ENCODE data around the gene CNNM2. TPM values are rescaled to one million over a fixed set of nuclear protein-coding genes. Genes with fewer than 3 reads are reported as not detected.
"Not testable (repeated sequence)": the region's sequence is repeated elsewhere in the genome, so short reads cannot be mapped to it uniquely, and the experiment has no call there.

Gene CNNM2
- total RNA-seq, 2 donors from 2014 or later = 14.7 to 17.9 TPM

GRCh38 chr10:103124420-103125096 is 206.5 kb downstream of the CNNM2 start:
- H3K4me3 Mint-ChIP-seq = no peak overlapping the region
- H3K27ac Mint-ChIP-seq = peak overlapping the region; percentile 48
- peaks cover 9% of the 10 kb centered on the region for H3K9me3 Mint-ChIP-seq
- Histone ChIP-seq H3K27me3 (ENCODE audit: control insufficient read depth, insufficient read depth, low read length, poor library complexity, severe bottlenecking) (no peaks in the 10 kb centered on the region), H3K27ac (ENCODE audit: low read depth, low read length) (no peak overlapping the region), H3K4me3 (ENCODE audit: low read length) (no peak overlapping the region), H3K9me3 (ENCODE audit: control insufficient read depth, low read length) (peaks cover 11% of the 10 kb centered on the region), H3K36me3 (ENCODE audit: control insufficient read depth, insufficient read depth, low read length) (peaks cover 22% of the 10 kb centered on the region), H3K4me1 (ENCODE audit: control insufficient read depth, insufficient read depth, low read length) (peaks cover 21% of the 10 kb centered on the region), H3K9ac (ENCODE audit: extremely low read depth, low read length, poor library complexity, severe bottlenecking) (no peak overlapping the region)
- peaks cover 29% of the 10 kb centered on the region for H3K36me3 Mint-ChIP-seq (ENCODE audit: low read depth)
- no peaks in the 10 kb centered on the region for H3K27me3 Mint-ChIP-seq (ENCODE audit: insufficient read depth)
- peaks cover 33% of the 10 kb centered on the region for H3K4me1 Mint-ChIP-seq
- TF ChIP-seq, protein P1, sequence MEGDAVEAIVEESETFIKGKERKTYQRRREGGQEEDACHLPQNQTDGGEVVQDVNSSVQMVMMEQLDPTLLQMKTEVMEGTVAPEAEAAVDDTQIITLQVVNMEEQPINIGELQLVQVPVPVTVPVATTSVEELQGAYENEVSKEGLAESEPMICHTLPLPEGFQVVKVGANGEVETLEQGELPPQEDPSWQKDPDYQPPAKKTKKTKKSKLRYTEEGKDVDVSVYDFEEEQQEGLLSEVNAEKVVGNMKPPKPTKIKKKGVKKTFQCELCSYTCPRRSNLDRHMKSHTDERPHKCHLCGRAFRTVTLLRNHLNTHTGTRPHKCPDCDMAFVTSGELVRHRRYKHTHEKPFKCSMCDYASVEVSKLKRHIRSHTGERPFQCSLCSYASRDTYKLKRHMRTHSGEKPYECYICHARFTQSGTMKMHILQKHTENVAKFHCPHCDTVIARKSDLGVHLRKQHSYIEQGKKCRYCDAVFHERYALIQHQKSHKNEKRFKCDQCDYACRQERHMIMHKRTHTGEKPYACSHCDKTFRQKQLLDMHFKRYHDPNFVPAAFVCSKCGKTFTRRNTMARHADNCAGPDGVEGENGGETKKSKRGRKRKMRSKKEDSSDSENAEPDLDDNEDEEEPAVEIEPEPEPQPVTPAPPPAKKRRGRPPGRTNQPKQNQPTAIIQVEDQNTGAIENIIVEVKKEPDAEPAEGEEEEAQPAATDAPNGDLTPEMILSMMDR (conservative IDR thresholded peaks at IDR 0.05) = no peak
- WGBS, 2 experiments (ENCODE audit: insufficient coverage in 1 of 2, insufficient read length in 1 of 2) = 91 to 100% methylated on average over 2 to 4 of the region's 4 CpGs
- no peak for DNase-seq

GRCh38 chr10:103125323-103126267 is 207.5 kb downstream of the CNNM2 start:
- WGBS, 2 experiments (ENCODE audit: insufficient coverage in 1 of 2, insufficient read length in 1 of 2) = 80 to 89% methylated on average over 5 to 9 of the region's 9 CpGs
- Mint-ChIP-seq H3K9me3 (peaks cover 14% of the 10 kb centered on the region), H3K27me3 (ENCODE audit: insufficient read depth) (no peaks in the 10 kb centered on the region), H3K4me1 (peaks cover 34% of the 10 kb centered on the region), H3K36me3 (ENCODE audit: low read depth) (peaks cover 33% of the 10 kb centered on the region), H3K4me3 (peak overlapping the region; percentile 20), H3K27ac (peak overlapping the region; percentile 80)
- Histone ChIP-seq H3K36me3 (ENCODE audit: control insufficient read depth, insufficient read depth, low read length) (peaks cover 22% of the 10 kb centered on the region), H3K27ac (ENCODE audit: low read depth, low read length) (no peak overlapping the region), H3K4me3 (ENCODE audit: low read length) (peak overlapping the region; percentile 16), H3K9me3 (ENCODE audit: control insufficient read depth, low read length) (peaks cover 11% of the 10 kb centered on the region), H3K27me3 (ENCODE audit: control insufficient read depth, insufficient read depth, low read length, poor library complexity, severe bottlenecking) (no peaks in the 10 kb centered on the region), H3K9ac (ENCODE audit: extremely low read depth, low read length, poor library complexity, severe bottlenecking) (no peak overlapping the region), H3K4me1 (ENCODE audit: control insufficient read depth, insufficient read depth, low read length) (peaks cover 21% of the 10 kb centered on the region)
- TF ChIP-seq, protein P1 (conservative IDR thresholded peaks at IDR 0.05) = no peak
- no peak for DNase-seq

- no peaks in the 10 kb centered on the region for H3K27me3 Mint-ChIP-seq (ENCODE audit: insufficient read depth)
- H3K4me1 ChIP-seq (ENCODE audit: control insufficient read depth, insufficient read depth, low read length) = peaks cover 18% of the 10 kb centered on the region
Observed at GRCh38 chr10:103127241-103127640, 209.1 kb downstream of the CNNM2 start.

DNA sequence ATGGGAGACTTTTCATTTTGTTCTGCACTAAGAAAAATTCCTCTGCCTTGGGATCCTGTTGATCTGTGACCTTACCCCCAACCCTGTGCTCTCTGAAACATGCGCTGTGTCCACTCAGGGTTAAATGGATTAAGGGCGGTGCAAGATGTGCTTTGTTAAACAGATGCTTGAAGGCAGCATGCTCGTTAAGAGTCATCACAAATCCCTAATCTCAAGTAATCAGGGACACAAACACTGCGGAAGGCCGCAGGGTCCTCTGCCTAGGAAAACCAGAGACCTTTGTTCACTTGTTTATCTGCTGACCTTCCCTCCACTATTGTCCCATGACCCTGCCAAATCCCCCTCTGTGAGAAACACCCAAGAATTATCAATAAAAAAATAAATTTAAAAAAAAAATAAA is 212.1 kb downstream of the CNNM2 start:
- Mint-ChIP-seq H3K9me3 (peaks cover 54% of the 10 kb centered on the region), H3K4me1 (peaks cover 20% of the 10 kb centered on the region), H3K36me3 (ENCODE audit: low read depth) (peaks cover 69% of the 10 kb centered on the region)
- H3K27ac Mint-ChIP-seq; DNase-seq; H3K27ac ChIP-seq (ENCODE audit: low read depth, low read length); H3K4me3 Mint-ChIP-seq; H3K4me3 ChIP-seq (ENCODE audit: low read length); H3K4me1 ChIP-seq (ENCODE audit: control insufficient read depth, insufficient read depth, low read length); H3K9ac ChIP-seq (ENCODE audit: extremely low read depth, low read length, poor library complexity, severe bottlenecking); H3K27me3 Mint-ChIP-seq (ENCODE audit: insufficient read depth); H3K27me3 ChIP-seq (ENCODE audit: control insufficient read depth, insufficient read depth, low read length, poor library complexity, severe bottlenecking): not testable (repeated sequence)
- peaks cover 48% of the 10 kb centered on the region for H3K36me3 ChIP-seq (ENCODE audit: control insufficient read depth, insufficient read depth, low read length)
- WGBS, 2 experiments (ENCODE audit: insufficient coverage in 1 of 2, insufficient read length in 1 of 2) = 20 to 28% methylated on average over 1 to 2 of the region's 5 CpGs
- H3K9me3 ChIP-seq (ENCODE audit: control insufficient read depth, low read length) = peaks cover 32% of the 10 kb centered on the region

More at GRCh38 chr10:103127241-103127640, 209.1 kb downstream of the CNNM2 start:
- Mint-ChIP-seq H3K9me3 (peaks cover 27% of the 10 kb centered on the region), H3K4me1 (peaks cover 39% of the 10 kb centered on the region), H3K27ac (no peak overlapping the region), H3K4me3 (no peak overlapping the region), H3K36me3 (ENCODE audit: low read depth) (peaks cover 48% of the 10 kb centered on the region)
- Histone ChIP-seq H3K9me3 (ENCODE audit: control insufficient read depth, low read length) (peaks cover 11% of the 10 kb centered on the region), H3K27me3 (ENCODE audit: control insufficient read depth, insufficient read depth, low read length, poor library complexity, severe bottlenecking) (no peaks in the 10 kb centered on the region), H3K36me3 (ENCODE audit: control insufficient read depth, insufficient read depth, low read length) (peaks cover 28% of the 10 kb centered on the region), H3K4me3 (ENCODE audit: low read length) (no peak overlapping the region), H3K27ac (ENCODE audit: low read depth, low read length) (no peak overlapping the region), H3K9ac (ENCODE audit: extremely low read depth, low read length, poor library complexity, severe bottlenecking) (no peak overlapping the region)
- TF ChIP-seq, protein P1 (conservative IDR thresholded peaks at IDR 0.05) = no peak
- 100% methylated on average over 1 of the region's 1 CpG; no CpG with 5 or more reads in 1 of the 2 experiments for whole genome bisulfite sequencing, 2 experiments (ENCODE audit: insufficient coverage in 1 of 2, insufficient read length in 1 of 2)
- DNase-seq = no peak
